ENCODE measurements around the gene PAF1.
A peak's percentile ranks its signal among the peaks of the same experiment; 100 is the strongest.

Gene PAF1

DNA sequence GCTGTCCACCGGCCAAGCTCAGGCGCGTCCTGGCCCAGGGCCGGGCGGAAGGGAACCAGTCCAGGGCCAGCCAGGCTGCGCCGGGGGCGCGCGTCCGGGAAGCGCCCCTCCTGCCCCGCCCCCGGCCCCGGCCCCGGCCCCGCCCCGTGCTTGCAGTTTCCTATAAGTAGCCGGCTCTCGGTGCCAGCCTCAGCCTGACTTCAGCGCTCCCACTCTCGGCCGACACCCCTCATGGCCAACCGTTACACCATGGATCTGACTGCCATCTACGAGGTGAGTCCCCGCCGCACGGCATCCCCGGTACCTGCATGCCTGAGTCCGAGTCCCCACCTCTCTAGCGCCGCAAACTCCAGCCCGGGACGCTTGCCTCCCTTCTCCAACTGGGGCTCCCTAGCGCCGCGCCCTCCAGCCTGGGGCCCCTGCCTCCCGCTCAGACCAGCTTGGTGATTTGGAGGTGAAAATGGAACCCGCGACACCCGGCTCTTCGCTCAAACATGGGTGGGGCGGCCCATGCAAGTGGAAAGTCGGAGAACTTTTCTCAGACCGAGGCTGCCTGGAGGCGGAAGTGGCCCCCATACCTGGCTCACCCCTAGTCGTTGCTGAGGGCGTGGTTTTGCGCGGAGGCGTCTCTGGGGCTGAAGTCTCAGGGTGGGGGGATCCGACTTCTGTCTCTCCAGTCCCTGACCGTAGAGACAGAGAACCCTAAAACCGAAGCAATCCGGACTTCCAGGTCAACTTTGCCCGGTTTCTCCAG, 15.9 kb upstream of the PAF1 start, which contains the start of gene ZFP36:
ZFP36 (plus strand) TSS at position 192 of the 754 bp plus-strand sequence; CDS start at position 250, 58 bp downstream.
- peak in 3 of 4 experiments; percentile 79 to 84 (median 82) for DNase-seq (ENCODE audit: low read depth in 4 of 4, low spot score in 1 of 4)

DNA sequence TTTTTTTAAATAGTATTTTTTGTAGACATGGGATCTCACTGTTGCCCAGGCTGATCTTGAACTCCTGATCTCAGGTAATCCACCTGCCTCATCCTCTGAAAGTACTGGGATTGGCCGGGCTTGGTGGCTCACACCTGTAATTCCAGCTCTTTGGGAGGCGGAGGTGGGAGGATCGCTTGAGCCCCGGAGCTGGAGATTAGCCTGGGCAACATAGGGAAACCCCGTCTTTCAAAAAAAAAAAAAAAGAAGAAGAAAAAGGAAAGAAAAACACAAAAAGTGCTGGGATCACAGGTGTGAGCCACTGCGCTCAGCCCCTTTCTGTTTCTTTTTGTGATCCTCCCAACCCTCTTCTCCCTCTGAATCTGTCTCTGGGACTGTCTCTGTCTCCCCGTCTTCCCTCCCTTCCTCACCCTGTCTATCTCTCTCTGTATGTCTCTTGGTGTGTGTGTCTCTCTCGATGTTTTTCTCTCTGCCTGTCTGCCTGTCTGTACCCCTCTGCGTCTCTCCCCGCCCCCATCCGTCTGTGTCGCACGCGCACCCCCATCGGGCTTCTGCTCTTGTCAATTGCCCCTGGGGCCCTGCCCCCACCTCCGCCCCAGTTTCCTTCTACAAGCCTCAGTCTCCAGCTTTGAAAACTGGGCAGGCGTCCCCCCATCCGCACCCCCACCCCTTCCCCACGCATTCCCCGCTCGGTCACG, 15.2 kb upstream of the PAF1 start:
- DNase-seq (ENCODE audit: low read depth in 4 of 4, low spot score in 1 of 4), result peak in 3 of 4 experiments; percentile 60 to 84 (median 82)

DNA sequence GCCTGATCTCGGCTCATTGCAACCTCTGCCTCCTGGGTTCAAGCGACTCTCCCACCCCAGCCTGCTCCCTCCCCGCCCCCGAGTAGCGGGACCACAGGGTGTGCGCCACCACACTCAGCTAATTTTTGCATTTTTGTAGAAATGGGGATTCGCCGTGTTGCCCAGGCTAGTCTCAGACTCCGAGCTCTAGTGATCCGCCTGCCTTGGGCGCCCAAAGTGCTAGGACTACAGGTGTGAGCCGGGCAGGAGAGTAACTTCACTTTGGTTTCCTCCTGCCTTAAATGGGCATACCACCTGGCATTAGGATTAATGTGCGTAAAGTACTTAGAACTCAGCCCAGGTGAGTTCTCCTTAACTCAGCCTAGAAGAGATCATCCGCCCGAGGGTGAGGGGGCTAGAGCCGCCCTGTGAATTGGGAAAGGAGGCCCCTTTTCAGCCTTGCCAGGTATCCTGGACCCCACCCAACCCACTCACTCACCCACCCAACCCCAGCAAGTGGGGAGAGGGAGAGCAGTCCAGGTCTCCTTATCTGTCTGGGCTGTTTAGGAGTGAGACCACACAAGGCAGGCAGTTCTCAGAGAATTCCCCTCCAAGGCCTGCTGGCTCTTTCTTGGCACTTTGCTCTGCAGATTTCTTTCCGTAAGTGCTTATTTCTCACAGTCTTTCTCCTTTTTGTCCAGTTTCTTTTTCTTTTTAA, 14.5 kb upstream of the PAF1 start:
- no peak for DNase-seq (ENCODE audit: low read depth in 4 of 4, low spot score in 1 of 4)

DNA sequence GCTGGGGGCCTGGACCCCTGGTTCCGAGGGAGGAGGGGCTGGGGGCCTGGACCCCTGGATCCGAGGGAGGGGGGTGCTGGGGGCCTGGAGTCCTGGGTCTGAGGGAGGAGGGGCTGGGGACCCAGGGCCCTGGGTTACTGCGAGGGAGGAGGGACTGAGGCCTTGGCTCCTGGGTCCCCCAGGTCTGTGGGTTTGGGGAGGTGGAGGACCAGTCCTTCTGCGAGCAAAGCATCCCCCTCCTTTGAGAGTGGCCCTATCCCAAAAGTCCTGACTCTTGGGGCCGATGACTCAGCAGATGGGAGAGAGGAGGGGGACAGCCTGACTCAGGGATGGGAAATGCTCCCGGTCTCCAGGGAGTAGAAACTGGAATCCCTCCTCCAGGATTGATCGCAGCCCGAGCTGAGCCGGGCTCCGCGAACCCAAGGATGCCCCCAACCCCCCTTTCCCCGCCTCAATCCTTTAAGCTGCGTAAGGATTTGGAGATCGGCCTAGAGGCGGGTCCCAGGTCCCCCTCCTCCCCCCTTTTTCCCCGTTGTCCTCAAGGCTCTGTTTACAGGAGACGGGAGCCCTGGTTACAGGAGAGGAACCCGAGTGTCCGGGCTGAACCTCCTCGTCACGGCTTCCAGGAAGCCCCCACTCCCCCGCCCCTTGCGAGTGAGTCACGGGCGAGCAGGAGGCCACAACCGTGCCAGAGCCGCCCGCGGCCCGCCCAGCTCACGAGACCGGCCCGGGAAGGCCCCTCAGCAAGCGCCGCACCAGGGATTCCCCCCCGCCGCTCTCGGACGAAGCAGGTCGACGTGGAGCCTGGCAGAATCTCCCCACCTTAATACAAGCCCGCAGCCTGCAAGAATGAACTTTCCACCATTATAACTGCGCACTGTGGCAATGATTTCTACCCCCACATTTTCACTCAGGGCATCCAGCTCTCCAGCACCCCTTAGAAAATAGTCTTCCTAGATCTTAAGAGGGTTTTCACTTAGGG, 12.7 kb upstream of the PAF1 start:
- peak; percentile 84 to 95 (median 91) for DNase-seq (ENCODE audit: low read depth in 4 of 4, low spot score in 1 of 4)

DNA sequence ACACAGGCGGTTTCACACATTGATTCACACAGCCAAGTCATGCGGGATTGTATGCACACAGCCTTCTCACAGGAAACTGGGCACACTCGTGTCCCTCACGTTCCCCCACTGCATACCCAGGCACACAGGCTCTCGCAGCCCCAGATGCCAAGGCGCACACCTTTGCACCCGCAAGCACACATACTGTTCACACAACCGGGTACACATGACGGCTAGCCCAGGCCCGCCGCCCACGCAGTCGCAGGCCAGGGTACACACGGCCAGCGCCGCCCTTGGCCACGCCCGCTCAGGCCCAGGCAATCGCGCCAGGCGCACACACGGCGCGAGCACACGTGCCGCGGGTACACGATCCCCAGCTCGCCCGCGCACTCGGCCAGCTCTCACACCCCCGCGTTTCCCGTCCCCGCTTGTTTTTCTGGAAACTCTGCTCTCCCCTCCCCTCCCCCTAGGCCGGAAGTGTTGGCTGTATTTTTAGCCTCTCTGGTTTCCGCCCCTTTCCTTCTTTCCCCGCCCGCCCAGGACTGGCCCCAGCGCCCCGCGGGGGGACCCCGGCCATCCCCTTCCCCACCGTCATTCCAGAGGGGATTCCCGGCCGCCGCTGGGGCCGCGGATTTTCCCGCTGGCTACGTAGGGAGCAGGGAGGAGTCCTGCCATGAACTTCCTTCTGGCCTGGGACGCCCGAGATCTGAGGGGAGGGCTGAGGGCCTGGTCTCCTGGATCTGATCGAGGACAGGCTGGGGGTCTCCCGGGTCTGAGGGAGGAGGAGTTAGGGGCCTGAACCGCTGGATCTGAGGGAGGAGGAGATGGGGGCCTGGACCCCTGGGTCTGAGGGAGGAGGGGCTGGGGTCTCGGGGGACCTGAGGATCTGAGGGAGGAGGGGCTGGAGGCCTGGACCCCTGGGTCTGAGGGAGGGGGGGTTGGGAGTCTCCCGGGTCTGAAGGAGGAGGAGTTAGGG, 11.7 kb upstream of the PAF1 start:
- peak in 3 of 4 experiments; percentile 56 to 87 (median 79) for DNase-seq (ENCODE audit: low read depth in 4 of 4, low spot score in 1 of 4)

DNA sequence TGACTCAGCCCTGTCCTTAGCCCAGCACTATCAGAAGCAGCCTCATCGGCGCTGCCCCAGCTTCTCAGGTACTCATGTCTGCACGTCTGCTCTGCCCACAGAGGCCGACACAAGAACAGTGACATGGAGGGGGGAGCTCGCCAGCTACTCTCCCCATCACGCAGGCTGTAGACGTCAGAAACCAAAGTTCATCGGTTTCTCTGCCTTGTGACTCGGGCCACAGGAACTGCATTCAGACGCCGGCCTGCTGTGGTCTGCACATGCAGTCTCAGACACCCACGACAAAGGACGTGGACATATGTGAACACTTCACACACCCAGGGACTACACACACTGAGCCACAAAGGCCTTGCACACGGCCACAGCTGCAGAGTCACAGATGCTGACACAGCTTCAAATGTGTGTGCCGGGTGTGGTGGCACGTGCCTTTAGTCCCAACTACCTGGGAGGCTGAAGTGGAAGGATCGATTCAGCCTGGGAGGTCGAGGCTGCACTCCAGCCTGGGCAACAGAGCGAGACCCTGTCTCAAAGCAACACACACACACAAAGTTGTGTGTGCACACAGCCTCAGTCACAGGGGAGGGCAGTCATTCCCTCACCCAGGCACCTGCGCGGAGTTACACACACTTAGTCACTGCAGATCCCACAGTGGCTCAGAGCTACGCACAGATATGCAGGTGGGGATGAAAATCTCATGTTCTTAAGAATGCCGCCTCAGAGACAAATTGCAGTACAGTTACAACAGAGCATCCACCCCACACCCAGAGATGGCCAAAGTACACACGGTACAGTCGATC, 10.8 kb upstream of the PAF1 start:
- DNase-seq (ENCODE audit: low read depth in 4 of 4, low spot score in 1 of 4), result peak in 2 of 4 experiments; percentile 61 to 70

DNA sequence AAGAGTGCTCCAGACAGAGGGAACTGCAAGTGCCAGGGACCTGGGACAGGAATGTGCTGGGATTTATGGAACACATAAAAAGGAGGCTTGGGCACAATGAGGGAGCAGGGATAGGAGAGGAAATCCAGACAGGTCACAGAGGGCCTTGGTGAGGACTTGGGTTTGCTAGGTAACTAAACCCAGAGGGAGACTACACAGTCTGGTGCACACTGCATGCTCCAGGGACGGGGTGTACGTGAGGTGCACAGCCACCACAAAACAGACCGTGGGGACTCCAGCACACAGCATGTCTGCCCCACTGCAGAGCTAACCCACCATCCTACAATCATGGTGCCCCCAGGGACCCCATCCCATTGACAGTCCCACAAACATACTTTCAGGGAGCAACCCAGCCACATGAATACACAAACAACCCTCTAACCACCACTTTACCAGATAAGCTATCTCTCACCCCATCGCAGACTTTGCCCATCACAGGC, 10.2 kb upstream of the PAF1 start:
- no peak for DNase-seq (ENCODE audit: low read depth in 4 of 4, low spot score in 1 of 4)

DNA sequence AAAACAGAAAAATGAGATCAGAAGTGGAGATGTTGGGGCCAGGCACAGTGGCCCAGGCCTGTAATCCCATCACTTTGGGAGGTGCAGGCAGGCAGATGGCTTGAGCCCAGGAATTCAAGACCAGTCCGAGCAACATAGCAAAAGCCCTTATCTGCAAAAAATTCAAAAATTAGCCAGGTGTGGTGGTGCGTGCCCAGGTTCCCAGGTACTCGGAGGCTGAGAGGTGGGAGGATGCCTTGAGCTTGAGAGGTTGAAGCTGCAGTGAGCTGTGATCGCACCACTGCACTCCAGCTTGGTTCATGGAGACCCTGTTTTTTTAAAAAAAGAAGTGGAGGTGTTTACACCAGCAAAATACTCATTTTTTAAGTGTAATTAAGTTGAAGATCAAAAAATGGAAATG, 9.2 kb upstream of the PAF1 start:
- DNase-seq (ENCODE audit: low read depth in 4 of 4, low spot score in 1 of 4), result no peak

DNA sequence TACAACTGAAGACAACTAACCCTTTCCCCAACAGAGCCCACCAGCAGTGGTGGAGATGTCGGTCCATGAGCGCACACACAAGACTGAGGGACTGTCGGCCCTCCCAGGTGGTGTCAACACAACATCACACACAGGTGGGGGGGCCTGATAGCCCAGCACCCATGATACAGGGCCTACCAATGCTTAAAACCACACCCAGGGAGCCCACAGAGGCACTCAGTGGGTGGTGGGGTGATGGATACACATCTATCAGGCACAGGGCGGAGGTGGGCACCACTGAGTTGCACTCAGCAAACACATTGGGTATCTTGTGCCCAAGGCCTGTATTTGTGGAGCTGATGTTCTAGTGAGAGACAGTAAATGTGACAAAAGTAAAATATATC, 8.8 kb upstream of the PAF1 start:
- no peak for DNase-seq (ENCODE audit: low read depth in 4 of 4, low spot score in 1 of 4)

DNA sequence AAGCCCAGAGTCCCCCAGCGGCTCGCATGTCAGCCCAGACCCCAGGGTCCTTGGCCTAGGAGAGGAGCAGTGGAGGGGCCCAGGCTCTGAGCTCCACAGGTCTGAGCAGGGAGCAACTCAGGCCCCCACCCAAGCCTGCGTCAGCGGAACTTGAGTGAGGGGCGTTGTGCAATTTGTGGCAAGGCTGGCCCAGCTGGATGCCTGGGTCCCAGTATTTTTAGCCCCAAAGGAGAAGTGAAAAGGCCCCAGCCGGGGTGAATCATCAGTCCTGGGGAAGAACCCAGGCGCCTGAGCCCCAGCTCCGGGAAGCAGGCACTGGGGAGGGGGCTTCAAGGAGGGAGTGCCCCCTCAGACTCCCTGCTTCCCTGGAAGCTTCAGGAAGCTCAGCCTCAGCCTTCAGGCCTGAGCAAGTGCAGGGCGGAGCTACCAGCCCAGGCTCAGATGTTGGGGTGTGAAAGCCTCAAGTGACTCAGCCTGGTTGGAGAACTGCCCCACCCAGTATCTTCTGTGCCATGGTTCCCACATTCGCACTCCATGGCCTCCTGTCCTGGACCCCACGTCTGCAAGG, 7.5 kb upstream of the PAF1 start:
- DNase-seq (ENCODE audit: low read depth in 4 of 4, low spot score in 1 of 4), result peak in 1 of 4 experiments; percentile 45

DNA sequence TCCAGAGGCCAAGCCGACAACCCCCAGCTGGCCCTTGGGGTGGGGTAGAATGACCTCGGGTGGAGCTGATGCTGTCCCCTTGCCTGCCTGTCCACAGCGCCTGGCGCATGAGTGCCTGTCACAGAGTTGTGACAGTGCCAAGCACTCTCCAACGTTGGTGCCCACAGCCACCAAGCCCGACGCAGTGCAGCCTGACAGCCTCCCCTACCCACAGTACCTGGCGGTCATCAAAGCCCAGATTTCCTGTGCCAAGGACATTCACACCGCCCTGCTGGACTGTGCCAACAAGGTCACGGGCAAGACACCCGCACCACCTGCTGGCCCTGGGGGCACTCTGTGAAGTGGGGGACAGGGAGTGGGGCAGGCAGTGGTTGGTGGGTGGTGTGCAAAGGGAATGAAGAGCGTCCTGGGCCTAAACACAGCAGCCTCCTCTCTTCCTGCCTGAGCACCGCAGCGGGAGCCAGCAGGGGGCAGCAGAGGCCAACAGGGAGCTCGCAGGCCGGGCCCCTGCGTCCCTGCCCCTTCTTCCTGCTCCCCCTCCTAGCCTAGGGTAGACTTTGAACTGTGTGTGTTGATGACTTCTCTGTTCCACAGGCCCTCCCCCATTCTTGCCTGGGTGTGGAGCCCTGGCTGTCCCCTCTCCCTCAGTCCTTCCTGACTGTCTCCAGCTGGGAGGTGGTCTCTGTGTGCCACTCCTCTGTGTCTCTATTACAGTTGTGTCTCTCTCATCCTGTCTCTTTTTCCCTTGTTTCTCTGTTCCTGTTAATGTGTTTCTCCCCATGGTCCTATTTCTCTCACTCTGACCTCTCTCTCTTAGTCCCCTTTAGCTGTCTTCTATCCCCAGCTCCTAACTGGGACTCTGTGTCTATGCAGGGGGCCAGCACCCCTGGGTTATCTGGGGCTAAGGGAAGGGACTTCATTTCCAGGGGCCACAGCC, 6.7 kb upstream of the PAF1 start:
- DNase-seq (ENCODE audit: low read depth in 4 of 4, low spot score in 1 of 4), result peak; percentile 89 to 99 (median 92)

DNA sequence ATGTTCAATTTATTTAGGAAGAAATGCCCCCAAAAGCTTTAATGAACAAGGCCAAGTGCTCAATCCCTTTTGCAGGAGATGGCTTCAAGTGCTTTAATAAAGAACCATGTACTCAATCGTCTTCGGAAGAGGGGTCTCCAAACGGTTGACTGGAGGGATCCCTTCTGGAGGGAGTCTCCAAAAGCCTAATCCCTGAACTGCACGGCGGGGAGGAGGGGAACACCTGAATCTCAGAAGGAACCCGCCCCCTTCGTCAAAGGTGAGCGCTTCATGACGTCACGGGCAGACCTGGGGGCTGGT, 505 bp downstream of the PAF1 start:
- peak in 2 of 4 experiments; percentile 54 to 62 for DNase-seq (ENCODE audit: low read depth in 4 of 4, low spot score in 1 of 4)

DNA sequence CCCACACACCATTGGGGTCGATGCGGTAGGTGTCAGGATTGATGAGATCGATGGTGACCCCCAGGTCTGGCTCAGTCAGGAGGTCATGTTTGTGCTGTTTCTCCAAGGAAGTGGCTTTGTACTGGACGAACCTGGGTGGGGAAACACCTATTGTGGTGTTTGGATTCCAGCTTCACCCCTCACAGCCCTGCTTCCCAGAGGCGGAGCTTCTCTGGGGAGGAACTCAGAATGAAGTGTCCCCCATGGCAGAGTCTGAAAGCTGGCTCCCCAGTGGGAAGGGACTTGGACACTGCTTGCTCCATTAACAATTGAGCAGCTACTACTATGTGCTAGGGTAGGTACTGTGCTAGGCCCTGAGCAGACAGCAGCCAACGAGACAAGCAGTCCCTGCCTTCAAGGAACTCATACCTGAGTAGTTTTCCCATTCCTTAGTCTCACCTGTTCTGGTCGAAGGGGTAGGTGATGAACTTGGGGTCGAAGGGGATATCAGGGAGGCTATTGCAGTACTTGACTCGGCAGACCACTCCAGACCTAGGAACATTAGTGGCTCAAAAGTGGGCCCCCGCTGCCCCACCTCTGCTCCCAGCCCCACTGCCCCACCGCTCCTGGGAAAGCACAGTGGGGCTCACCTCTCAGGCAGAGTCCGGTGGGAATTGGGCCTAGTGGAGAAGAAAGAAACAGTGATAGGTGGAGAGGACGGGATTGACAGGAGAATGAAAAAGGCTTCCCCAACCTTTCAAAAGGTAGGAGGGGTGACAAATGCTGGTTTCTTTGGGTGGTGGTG, 1.1 kb downstream of the PAF1 start:
- no peak for DNase-seq (ENCODE audit: low read depth in 4 of 4, low spot score in 1 of 4)

DNA sequence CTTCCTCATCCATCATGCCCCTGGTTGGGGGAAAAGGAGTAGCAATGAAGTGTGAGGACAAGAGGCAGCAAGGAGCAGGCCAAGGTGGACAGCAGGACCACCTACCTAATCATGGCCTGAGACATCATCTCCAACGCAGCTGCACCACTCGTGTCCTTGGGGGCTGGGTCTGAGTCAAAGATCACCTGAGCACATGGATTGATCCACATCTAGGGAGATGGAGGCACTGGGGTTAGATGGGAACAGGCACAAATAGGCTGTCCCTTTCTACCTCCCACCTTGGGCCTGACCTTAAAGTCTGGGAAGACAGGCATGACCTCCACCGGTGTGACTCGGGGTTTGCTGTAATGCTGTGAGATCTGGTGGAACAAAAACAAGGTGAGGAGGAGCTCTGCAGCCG, 2.2 kb downstream of the PAF1 start:
- DNase-seq (ENCODE audit: low read depth in 4 of 4, low spot score in 1 of 4), result no peak

DNA sequence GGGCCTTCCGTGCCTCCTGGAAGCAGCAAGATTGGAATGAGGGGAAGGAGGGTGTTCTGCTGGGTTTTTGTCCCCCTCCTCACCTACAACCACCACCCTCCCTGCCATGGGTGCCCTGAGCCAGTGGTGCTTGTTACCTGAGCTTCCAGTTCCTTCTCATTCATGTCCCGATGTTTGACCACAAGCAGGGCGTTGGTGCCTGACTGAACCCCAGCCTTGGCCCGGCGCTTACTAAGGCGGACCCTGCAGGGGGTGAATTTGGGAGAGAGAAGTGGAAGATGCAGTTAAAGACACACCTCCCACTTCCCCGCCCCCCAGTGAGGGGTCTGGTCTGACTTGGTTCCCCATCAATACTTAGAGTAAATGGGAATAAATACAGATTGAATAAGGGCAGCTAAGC, 4.3 kb downstream of the PAF1 start:
- no peak for DNase-seq (ENCODE audit: low read depth in 4 of 4, low spot score in 1 of 4)

DNA sequence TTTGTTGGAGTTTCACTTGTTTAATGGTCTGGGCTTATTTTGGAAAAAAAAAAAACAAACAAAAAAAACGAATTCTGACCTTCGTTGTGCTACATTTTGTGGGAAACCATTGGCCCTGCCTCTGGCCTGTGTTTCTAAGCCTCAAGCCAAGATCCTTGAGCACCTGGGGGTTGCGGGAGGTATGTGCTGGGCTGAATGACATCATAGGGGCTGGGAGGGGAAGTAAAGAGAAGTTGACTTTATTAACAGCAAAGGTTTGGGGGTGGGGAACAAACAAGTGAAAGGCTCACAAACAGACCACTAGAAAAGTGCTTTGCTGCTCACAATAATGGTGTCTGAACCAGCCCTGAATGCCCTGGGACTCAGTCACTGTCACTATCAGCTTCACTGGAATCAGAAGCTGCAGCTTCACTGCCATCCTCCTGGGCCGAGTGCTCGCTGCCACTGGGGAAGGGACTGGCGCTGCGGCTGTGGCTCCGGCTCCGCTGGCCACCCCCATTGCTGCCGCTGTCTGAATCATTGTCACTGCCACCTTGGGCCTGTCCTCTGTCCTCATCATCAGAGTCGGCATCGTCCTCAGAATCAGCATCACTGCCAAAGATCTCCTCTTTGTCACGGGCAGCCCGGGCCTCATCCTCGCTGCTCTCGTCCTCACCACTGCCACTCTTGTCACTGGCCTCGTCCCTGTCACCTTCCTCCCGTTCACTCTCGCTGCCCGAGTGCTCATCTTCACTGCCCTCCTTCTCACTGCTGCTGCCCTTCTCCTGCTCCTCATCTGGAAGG, 5.1 kb downstream of the PAF1 start:
- DNase-seq (ENCODE audit: low read depth in 4 of 4, low spot score in 1 of 4), result no peak

Measured in stimulated activated CD4-positive, alpha-beta T cell treated with anti-CD3 and anti-CD28 coated beads, Interleukin-1b, Interleukin-23, amount 100 ng/mL, for 24 hours (primary cell).